Ovary (tissue), 9 donors: ENCODE data around the gene QARS1. TPM values are rescaled to one million over a fixed set of nuclear protein-coding genes. Genes with fewer than 3 reads are reported as not detected.

Source experiments
- DNase-seq, 5 donors: peaks; one replicate each; pipeline ENCODE4 v3.0.0-alpha.2; 2019 to 2020
- H3K27ac ChIP-seq, 2 donors: fragments of 200-600 bp; one replicate each; pipeline versions ENCODE4 v1.5.1 to v1.8.0; 2019 to 2022
- H3K27me3 ChIP-seq: fragments of 200-600 bp; one replicate; pipeline ENCODE4 v1.8.0; 2022
- H3K36me3 ChIP-seq: fragments of 200-600 bp; sonication (generic); one replicate; pipeline ENCODE4 v1.5.1; 2019
- H3K4me1 ChIP-seq: one replicate; pipeline ENCODE4 v1.8.1; 2013; ENCODE audit warnings: mild to moderate bottlenecking, moderate library complexity; ENCODE audit not compliant: insufficient read depth
- H3K4me3 ChIP-seq: fragments of 200-600 bp; sonication (generic); one replicate; pipeline ENCODE4 v1.5.1; 2017
- H3K9me3 ChIP-seq, 2 donors: fragments of 200-600 bp in 1 of 2; sonication (generic) in 1 of 2; one replicate each; pipeline versions ENCODE4 v1.5.1 to v1.8.1; 2013 to 2019; ENCODE audit warnings: mild to moderate bottlenecking in 1 of 2, moderate library complexity in 1 of 2
- EP300 ChIP-seq: sonication (generic); formaldehyde crosslinking; IDR thresholded peaks from one replicate; pipeline ENCODE4 v1.6.1; 2017; ENCODE audit warnings: antibody characterized with exemption
- POLR2A ChIP-seq: fragments of 450-650 bp; IDR thresholded peaks from one replicate; pipeline ENCODE4 v1.6.1; 2017; ENCODE audit warnings: antibody characterized with exemption, mild to moderate bottlenecking, moderate library complexity
- WGBS, 3 donors: extraction: QIAGEN DNeasy Blood & Tissue Kit in 1 of 3; methylation state at CpG; one replicate each; pipeline versions ENCODE4 v1.1.5 to v1.1.7; 2013 to 2017; 5-methylcytosine and 5-hydroxymethylcytosine counted together
- intact Hi-C, 4 donors: fragments of 100-400 bp; cut with DNase I; formaldehyde crosslinking; loops; one replicate each; pipeline versions ENCODE4 v1.11.0 to v1.15.1; 2022 to 2023
- polyA plus RNA-seq, 2 donors: library from polyadenylated mRNA; stranded (reverse); fragments of 200-250 nt in 1 of 2; fragments of 350-450 nt in 1 of 2; fragmentation: Illumina TruSeq in 1 of 2; extraction: RNeasy Lipid Tissue Mini Kit (QIAGEN cat#74804) in 1 of 2; gene quantifications; one replicate each; pipeline ENCODE4 v1.2.3, GENCODE V29; 2013 to 2014
- total RNA-seq, 7 donors: library from RNA; depleted of rRNA in 2 of 7; stranded (reverse); fragments of >200 nt in 2 of 7; fragmentation: NEBNext Ultra II Directional in 3 of 7; extraction: Animal tissue kit (Norgen Biotek cat#: 25700) in 3 of 7; gene quantifications; one replicate each; pipeline versions ENCODE4 v1.1.0 to v1.2.4, GENCODE V29; 2016 to 2023
- TF ChIP-seq, protein P1 (sequence below), 3 donors: fragments of 450-650 bp in 2 of 3; fragments of 200-600 bp in 1 of 3; IDR thresholded peaks; one replicate each; pipeline versions ENCODE4 v1.5.1 to v1.8.0; 2016 to 2022; ENCODE audit warnings: antibody characterized with exemption in 3 of 3, mild to moderate bottlenecking in 1 of 3
- donor health status: DM: no; HTN: no; CAD: no; lungs with moderate emphysema.
- donor health status: DM: no; HTN: no; CAD: no.
- donor health status: Bipolar disorder and iron deficiency.
- donor health status: DM: yes; HTN: yes; CAD: no.
- donor health status: DM: no; HTN: no; CAD: no.
- donor health status: DM: yes; HTN: yes; CAD: no.

The QARS1 gene
- total and polyA plus RNA-seq, 9 donors, result 165 to 293 (median 204) TPM

DNA sequence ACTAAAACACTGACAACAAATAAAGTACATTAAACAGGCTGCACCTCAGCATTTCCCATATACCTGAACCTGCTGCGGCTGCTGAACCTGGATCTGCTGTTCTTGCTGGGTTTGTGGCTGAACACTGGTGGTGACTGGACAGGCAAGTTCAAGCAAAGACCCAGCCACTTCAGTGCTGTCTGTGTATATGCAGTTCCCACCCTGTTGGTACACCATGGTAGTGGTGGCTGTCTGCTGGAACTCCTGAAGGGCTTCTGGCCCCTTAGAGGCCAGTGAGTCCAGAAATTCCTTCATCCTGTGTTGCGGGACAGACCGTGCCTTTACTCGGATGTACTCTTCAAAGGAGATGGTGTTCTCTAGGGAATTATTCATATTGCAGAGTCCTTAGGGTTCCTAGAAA, 27.9 kb downstream of the QARS1 start:
- no peak for DNase-seq
- H3K36me3 ChIP-seq, result no peaks in the 10 kb centered on the region
- intact Hi-C loops, result no loop called here
- no peaks in the 10 kb centered on the region for H3K4me1 ChIP-seq
- no peaks in the 10 kb centered on the region for H3K9me3 ChIP-seq
- no peaks in the 10 kb centered on the region for H3K27me3 ChIP-seq
- TF ChIP-seq EP300, result no peak
- TF ChIP-seq, protein P1, sequence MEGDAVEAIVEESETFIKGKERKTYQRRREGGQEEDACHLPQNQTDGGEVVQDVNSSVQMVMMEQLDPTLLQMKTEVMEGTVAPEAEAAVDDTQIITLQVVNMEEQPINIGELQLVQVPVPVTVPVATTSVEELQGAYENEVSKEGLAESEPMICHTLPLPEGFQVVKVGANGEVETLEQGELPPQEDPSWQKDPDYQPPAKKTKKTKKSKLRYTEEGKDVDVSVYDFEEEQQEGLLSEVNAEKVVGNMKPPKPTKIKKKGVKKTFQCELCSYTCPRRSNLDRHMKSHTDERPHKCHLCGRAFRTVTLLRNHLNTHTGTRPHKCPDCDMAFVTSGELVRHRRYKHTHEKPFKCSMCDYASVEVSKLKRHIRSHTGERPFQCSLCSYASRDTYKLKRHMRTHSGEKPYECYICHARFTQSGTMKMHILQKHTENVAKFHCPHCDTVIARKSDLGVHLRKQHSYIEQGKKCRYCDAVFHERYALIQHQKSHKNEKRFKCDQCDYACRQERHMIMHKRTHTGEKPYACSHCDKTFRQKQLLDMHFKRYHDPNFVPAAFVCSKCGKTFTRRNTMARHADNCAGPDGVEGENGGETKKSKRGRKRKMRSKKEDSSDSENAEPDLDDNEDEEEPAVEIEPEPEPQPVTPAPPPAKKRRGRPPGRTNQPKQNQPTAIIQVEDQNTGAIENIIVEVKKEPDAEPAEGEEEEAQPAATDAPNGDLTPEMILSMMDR (IDR thresholded peaks at IDR 0.05), result no peak
- no peak for TF ChIP-seq POLR2A
- WGBS, 3 donors, result 85 to 89% (median 89%) methylated on average over 4 of the region's 4 CpGs
- H3K27ac ChIP-seq, result no peak overlapping the region
- H3K4me3 ChIP-seq, result no peak overlapping the region

DNA sequence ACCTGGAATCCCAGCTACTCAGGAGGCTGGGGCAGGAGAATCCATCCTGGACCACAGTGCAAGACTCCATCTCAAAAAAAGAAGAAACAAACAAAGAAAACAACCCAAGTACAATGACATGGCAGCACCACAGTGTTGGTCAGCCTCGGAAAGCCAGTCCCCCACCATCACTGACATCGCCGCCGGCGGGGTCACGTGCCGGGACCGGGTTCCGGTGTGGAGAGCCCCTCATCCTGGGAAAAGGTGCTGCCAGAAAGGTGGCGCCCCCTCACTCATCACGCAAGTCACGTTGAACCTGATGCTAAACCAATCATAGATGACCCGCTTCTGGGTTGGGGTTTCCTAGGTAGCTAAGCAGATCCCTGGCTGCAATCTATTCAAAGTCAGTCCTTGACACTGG, 28.4 kb downstream of the QARS1 start:
- Histone ChIP-seq H3K9me3 (no peaks in the 10 kb centered on the region), H3K4me3 (no peak overlapping the region), H3K4me1 (no peaks in the 10 kb centered on the region), H3K27me3 (no peaks in the 10 kb centered on the region), H3K27ac (no peak overlapping the region), H3K36me3 (no peaks in the 10 kb centered on the region)
- no peak for DNase-seq
- intact Hi-C loops, result no loop called here
- TF ChIP-seq, protein P1 (IDR thresholded peaks at IDR 0.05), result no peak
- TF ChIP-seq EP300 (no peak), POLR2A (no peak)
- WGBS, 3 donors, result 91 to 93% (median 93%) methylated on average over 13 of the region's 13 CpGs

DNA sequence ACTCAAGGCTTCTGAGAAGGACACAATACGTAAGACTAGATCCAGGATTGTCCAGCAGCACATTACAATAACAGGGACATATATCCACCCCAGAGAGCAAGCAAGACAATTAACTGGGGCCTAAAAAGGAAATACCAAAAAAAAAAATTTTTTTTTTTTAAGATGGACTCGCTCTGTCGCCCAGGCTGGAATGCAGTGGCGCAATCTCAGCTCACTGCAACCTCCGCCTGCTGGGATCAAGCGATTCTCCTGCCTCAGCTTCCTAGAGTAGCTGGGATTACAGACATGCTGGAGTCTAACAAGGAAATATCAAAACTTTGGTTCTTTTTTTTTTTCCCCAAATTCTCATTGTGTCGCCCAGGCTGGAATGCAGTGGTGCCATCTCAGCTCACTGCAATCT, 46.5 kb downstream of the QARS1 start:
- no peak overlapping the region for H3K4me3 ChIP-seq

DNA sequence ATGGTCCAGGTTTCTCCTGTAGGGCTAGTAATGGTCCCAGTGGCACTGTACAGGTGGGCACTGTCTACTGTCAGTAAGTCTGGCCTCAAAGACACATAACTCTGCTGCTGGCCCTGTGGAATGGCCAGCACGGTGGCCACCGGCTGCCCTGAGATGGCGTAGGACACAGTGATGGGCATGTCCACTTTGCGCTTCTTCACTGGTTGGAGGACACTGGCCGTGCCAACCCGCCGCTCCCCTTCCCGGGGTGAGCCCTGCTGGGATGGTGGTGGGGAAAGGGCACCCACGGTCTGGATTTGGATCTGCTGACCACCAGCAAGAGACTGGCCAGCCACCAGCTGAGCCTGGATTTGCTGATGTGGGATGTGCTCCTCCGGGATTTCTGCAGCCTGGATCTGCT, 47.3 kb downstream of the QARS1 start:
- Histone ChIP-seq H3K4me1 (no peaks in the 10 kb centered on the region), H3K36me3 (no peaks in the 10 kb centered on the region), H3K27me3 (no peaks in the 10 kb centered on the region), H3K4me3 (no peak overlapping the region), H3K9me3 (no peaks in the 10 kb centered on the region), H3K27ac (no peak overlapping the region)
- no peak for DNase-seq
- intact Hi-C loops, result no loop called here
- 91 to 96% (median 94%) methylated on average over 10 of the region's 10 CpGs for WGBS, 3 donors
- TF ChIP-seq, protein P1 (IDR thresholded peaks at IDR 0.05), result no peak
- TF ChIP-seq POLR2A, result no peak
- TF ChIP-seq EP300, result no peak

More for the DNA sequence above, 46.5 kb downstream of the QARS1 start:
- H3K9me3 ChIP-seq, result no peaks in the 10 kb centered on the region
- no peak overlapping the region for H3K27ac ChIP-seq
- 90 to 96% (median 93%) methylated on average over 7 of the region's 7 CpGs for WGBS, 3 donors
- TF ChIP-seq, protein P1 (IDR thresholded peaks at IDR 0.05), result no peak
- TF ChIP-seq POLR2A, result no peak
- no peak for TF ChIP-seq EP300
- H3K4me1 ChIP-seq, result no peaks in the 10 kb centered on the region
- H3K36me3 ChIP-seq, result no peaks in the 10 kb centered on the region
- intact Hi-C loops, result no loop called here
- no peaks in the 10 kb centered on the region for H3K27me3 ChIP-seq
- no peak for DNase-seq

DNA sequence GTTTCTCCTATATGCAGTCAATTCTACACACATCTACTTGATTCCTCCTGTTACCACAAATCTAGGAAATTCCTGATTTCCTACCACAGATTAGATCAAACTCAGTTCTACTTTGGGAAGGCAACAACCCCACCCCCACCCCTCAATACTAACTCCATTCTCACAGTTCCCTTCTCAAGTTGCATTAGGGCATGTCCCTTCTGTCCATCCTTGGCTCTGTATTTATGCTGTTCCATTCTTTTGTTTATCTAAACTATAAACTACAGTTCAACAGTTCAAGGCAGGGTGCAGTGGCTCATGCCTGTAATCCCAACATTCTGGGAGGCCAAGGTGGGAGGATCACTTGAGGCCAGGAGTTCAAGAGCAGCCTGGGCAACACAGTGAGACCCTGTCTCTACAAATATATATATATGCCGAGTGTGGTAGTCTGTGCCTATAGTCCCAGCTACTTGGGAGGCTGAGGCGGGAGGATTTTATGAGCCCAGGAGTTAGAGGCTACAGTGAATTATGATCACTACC, 50.2 kb downstream of the QARS1 start:
- Histone ChIP-seq H3K4me3 (no peak overlapping the region), H3K27me3 (no peaks in the 10 kb centered on the region), H3K9me3 (no peaks in the 10 kb centered on the region), H3K4me1 (no peaks in the 10 kb centered on the region), H3K36me3 (no peaks in the 10 kb centered on the region), H3K27ac (no peak overlapping the region)
- DNase-seq, result no peak
- no peak for TF ChIP-seq EP300
- TF ChIP-seq POLR2A, result no peak
- TF ChIP-seq, protein P1 (IDR thresholded peaks at IDR 0.05), result no peak
- intact Hi-C loops, result no loop called here
- 95 to 96% (median 95%) methylated on average over 2 of the region's 2 CpGs for WGBS, 3 donors
